Measurements from ENCODE around the gene MFAP2.

DNA sequence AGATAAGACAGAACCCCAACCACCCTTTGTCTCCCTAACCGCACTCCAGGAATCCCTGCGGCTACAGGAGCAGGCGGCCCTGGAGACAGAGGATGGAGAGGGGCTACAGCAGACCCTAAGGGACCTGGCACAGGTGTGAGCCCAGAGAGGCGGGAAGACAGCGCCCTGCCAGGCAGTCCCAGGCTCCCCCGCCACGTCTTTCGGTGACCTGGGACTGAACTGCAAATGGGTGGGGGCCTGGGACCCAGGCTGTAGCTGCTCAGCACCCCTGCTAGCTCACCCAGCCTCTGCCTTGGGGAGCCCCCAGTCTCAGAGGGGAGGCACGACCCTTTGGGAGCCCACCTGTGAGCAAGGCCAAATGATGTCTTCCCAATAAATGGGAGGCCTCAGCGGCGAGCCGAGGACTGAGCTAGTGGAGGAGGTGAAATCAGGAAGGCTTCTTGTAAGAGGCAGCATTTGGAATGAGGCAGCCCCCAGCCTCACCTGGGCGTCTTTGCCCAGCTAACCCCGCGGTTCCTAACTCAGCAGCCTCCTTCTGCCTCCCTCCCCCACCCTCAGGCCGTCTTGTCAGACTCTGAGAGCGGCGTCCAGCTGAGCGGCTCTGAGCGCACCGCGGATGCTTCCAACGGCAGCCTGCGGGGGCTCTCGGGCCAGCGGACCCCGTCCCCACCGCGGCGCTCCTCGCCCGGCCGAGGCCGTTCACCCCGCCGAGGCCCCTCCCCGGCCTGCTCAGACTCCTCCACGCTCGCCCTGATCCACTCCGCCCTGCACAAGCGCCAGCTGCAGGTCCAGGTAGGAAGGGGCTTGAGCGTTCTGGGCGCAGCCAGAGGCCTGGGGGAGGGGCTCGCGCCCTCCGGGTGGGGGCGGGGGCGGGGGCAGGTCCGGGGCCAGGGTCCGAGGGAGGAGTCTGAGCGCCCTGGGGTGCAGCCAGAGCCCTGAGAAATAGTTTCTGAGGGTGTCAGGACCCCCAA, 41.8 kb downstream of the MFAP2 start:
- TF ChIP-seq, protein P1, sequence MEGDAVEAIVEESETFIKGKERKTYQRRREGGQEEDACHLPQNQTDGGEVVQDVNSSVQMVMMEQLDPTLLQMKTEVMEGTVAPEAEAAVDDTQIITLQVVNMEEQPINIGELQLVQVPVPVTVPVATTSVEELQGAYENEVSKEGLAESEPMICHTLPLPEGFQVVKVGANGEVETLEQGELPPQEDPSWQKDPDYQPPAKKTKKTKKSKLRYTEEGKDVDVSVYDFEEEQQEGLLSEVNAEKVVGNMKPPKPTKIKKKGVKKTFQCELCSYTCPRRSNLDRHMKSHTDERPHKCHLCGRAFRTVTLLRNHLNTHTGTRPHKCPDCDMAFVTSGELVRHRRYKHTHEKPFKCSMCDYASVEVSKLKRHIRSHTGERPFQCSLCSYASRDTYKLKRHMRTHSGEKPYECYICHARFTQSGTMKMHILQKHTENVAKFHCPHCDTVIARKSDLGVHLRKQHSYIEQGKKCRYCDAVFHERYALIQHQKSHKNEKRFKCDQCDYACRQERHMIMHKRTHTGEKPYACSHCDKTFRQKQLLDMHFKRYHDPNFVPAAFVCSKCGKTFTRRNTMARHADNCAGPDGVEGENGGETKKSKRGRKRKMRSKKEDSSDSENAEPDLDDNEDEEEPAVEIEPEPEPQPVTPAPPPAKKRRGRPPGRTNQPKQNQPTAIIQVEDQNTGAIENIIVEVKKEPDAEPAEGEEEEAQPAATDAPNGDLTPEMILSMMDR (tag by site-specific recombination; IDR thresholded peaks at IDR 0.05): no peak
- TF ChIP-seq REPIN1 (tag by site-specific recombination; IDR thresholded peaks at IDR 0.05; ENCODE audit: low read depth) (no peak), ZNF433 (tag by site-specific recombination; IDR thresholded peaks at IDR 0.05; ENCODE audit: low read depth) (no peak), GLI2 (tag by site-specific recombination; IDR thresholded peaks at IDR 0.05; ENCODE audit: borderline replicate concordance, low read depth) (no peak), ZFP3 (tag by site-specific recombination; IDR thresholded peaks at IDR 0.05; ENCODE audit: low read depth) (no peak), ZBTB7A (tag by site-specific recombination; IDR thresholded peaks at IDR 0.05; ENCODE audit: low read depth) (no peak)
- TF ChIP-seq, protein P2, sequence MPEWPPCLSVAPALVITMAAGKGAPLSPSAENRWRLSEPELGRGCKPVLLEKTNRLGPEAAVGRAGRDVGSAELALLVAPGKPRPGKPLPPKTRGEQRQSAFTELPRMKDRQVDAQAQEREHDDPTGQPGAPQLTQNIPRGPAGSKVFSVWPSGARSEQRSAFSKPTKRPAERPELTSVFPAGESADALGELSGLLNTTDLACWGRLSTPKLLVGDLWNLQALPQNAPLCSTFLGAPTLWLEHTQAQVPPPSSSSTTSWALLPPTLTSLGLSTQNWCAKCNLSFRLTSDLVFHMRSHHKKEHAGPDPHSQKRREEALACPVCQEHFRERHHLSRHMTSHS (tag by site-specific recombination; IDR thresholded peaks at IDR 0.05): no peak
- TF ChIP-seq, protein P3, sequence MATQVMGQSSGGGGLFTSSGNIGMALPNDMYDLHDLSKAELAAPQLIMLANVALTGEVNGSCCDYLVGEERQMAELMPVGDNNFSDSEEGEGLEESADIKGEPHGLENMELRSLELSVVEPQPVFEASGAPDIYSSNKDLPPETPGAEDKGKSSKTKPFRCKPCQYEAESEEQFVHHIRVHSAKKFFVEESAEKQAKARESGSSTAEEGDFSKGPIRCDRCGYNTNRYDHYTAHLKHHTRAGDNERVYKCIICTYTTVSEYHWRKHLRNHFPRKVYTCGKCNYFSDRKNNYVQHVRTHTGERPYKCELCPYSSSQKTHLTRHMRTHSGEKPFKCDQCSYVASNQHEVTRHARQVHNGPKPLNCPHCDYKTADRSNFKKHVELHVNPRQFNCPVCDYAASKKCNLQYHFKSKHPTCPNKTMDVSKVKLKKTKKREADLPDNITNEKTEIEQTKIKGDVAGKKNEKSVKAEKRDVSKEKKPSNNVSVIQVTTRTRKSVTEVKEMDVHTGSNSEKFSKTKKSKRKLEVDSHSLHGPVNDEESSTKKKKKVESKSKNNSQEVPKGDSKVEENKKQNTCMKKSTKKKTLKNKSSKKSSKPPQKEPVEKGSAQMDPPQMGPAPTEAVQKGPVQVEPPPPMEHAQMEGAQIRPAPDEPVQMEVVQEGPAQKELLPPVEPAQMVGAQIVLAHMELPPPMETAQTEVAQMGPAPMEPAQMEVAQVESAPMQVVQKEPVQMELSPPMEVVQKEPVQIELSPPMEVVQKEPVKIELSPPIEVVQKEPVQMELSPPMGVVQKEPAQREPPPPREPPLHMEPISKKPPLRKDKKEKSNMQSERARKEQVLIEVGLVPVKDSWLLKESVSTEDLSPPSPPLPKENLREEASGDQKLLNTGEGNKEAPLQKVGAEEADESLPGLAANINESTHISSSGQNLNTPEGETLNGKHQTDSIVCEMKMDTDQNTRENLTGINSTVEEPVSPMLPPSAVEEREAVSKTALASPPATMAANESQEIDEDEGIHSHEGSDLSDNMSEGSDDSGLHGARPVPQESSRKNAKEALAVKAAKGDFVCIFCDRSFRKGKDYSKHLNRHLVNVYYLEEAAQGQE (tag by site-specific recombination; IDR thresholded peaks at IDR 0.05): no peak

All from HEK293 (cell line).